GM21526 (cell line): ENCODE data around the gene KRTAP10-9.
"Not testable (repeated sequence)": the region's sequence is repeated elsewhere in the genome, so short reads cannot be mapped to it uniquely, and the experiment has no call there.

ENCODE experiments used
- ATAC-seq: cut with Tn5 transposase; IDR thresholded peaks from one replicate; pipeline ENCODE4 v1.9.1; 2021; ENCODE audit warnings: moderate library complexity; ENCODE audit not compliant: unreplicated experiment, low FRiP score

Gene KRTAP10-9

GRCh38 chr21:44613386-44614155 lies 13.3 kb upstream of the KRTAP10-9 start:
- ATAC-seq = no peak

- ATAC-seq = no peak
These were observed 12.7 kb upstream of the KRTAP10-9 start for GRCh38 chr21:44614161-44614631.

GRCh38 chr21:44614961-44615391 lies 11.9 kb upstream of the KRTAP10-9 start:
- no peak for ATAC-seq

- ATAC-seq = no peak
These were observed 11.4 kb upstream of the KRTAP10-9 start for GRCh38 chr21:44615466-44615865.

- no peak for ATAC-seq
These were observed 10.8 kb upstream of the KRTAP10-9 start for GRCh38 chr21:44615911-44616590.

- ATAC-seq = no peak
These were observed 10.3 kb upstream of the KRTAP10-9 start for GRCh38 chr21:44616591-44616926.

- ATAC-seq = no peak
These were observed 9.8 kb upstream of the KRTAP10-9 start for GRCh38 chr21:44617071-44617501.

GRCh38 chr21:44618504-44618903 lies 8.4 kb upstream of the KRTAP10-9 start:
- ATAC-seq = no peak

- ATAC-seq = no peak
These were observed 8.0 kb upstream of the KRTAP10-9 start for GRCh38 chr21:44618909-44619308.

GRCh38 chr21:44619886-44620285 lies 7.0 kb upstream of the KRTAP10-9 start:
- ATAC-seq = no peak

- no peak for ATAC-seq
These were observed 3.3 kb upstream of the KRTAP10-9 start for GRCh38 chr21:44623575-44623974.

- ATAC-seq = no peak
These were observed 1.1 kb upstream of the KRTAP10-9 start for GRCh38 chr21:44625756-44626155.

GRCh38 chr21:44626262-44626661 lies 631 bp upstream of the KRTAP10-9 start:
- no peak for ATAC-seq

- not testable (repeated sequence) for ATAC-seq
These were observed 409 bp downstream of the KRTAP10-9 start for GRCh38 chr21:44627181-44627822.

- not testable (repeated sequence) for ATAC-seq
These were observed 939 bp downstream of the KRTAP10-9 start for GRCh38 chr21:44627831-44628233.

GRCh38 chr21:44628707-44629391 lies 2.0 kb downstream of the KRTAP10-9 start:
- no peak for ATAC-seq

GRCh38 chr21:44630440-44630839 lies 3.5 kb downstream of the KRTAP10-9 start:
- no peak for ATAC-seq

GRCh38 chr21:44632067-44632466 lies 5.2 kb downstream of the KRTAP10-9 start:
- ATAC-seq = no peak

GRCh38 chr21:44636209-44637017 lies 9.5 kb downstream of the KRTAP10-9 start:
- no peak for ATAC-seq
